Measurements from ENCODE around the gene SMC1B. TPM values are rescaled to one million over a fixed set of nuclear protein-coding genes. Genes with fewer than 3 reads are reported as not detected.

The SMC1B gene
- total RNA-seq, 1 experiment from 2014 or later, result 0.12 TPM

GRCh38 chr22:45322873-45323525, 90.4 kb downstream of the SMC1B start:
- DNase-seq (ENCODE audit: low read depth), result no peak

- no peak for DNase-seq (ENCODE audit: low read depth)
These were observed 91.6 kb downstream of the SMC1B start for GRCh38 chr22:45321827-45322226.

GRCh38 chr22:45320357-45320976, 92.9 kb downstream of the SMC1B start:
- no peak for DNase-seq (ENCODE audit: low read depth)

GRCh38 chr22:45319324-45319685, 94.1 kb downstream of the SMC1B start:
- DNase-seq (ENCODE audit: low read depth), result no peak

GRCh38 chr22:45318558-45319323, 94.7 kb downstream of the SMC1B start:
- peak; percentile 8 for DNase-seq (ENCODE audit: low read depth)

- peak; percentile 21 for DNase-seq (ENCODE audit: low read depth)
These were observed 95.2 kb downstream of the SMC1B start for GRCh38 chr22:45318168-45318557.

- no peak for DNase-seq (ENCODE audit: low read depth)
These were observed 95.7 kb downstream of the SMC1B start for GRCh38 chr22:45317551-45318167.

- no peak for DNase-seq (ENCODE audit: low read depth)
These were observed 96.4 kb downstream of the SMC1B start for GRCh38 chr22:45316796-45317526.

GRCh38 chr22:45314786-45315185, 98.6 kb downstream of the SMC1B start:
- DNase-seq (ENCODE audit: low read depth), result no peak

GRCh38 chr22:45314054-45314721, 99.2 kb downstream of the SMC1B start:
- no peak for DNase-seq (ENCODE audit: low read depth)

- DNase-seq (ENCODE audit: low read depth), result no peak
These were observed 100.5 kb downstream of the SMC1B start for GRCh38 chr22:45312856-45313255.

- no peak for DNase-seq (ENCODE audit: low read depth)
These were observed 101.0 kb downstream of the SMC1B start for GRCh38 chr22:45312415-45312814.

- no peak for DNase-seq (ENCODE audit: low read depth)
These were observed 102.3 kb downstream of the SMC1B start for GRCh38 chr22:45310977-45311531.

- DNase-seq (ENCODE audit: low read depth), result no peak
These were observed 102.9 kb downstream of the SMC1B start for GRCh38 chr22:45310331-45310976.

- peak; percentile 82 for DNase-seq (ENCODE audit: low read depth)
These were observed 103.8 kb downstream of the SMC1B start, which contains the start of gene FAM118A for GRCh38 chr22:45309422-45310227. FAM118A (plus strand) TSS chr22:45309934; CDS start chr22:45322380, 12,446 bp downstream.

- DNase-seq (ENCODE audit: low read depth), result no peak
These were observed 104.4 kb downstream of the SMC1B start for GRCh38 chr22:45308957-45309421.

- no peak for DNase-seq (ENCODE audit: low read depth)
These were observed 104.9 kb downstream of the SMC1B start for GRCh38 chr22:45308391-45308956.

- DNase-seq (ENCODE audit: low read depth), result no peak
These were observed 107.3 kb downstream of the SMC1B start for GRCh38 chr22:45306139-45306538.

Measured in RPMI7951 (cell line).